GM19397 (cell line): Measurements from ENCODE around the gene LYRM1.
"Not testable (repeated sequence)": the region's sequence is repeated elsewhere in the genome, so short reads cannot be mapped to it uniquely, and the experiment has no call there.

Experiments
- ATAC-seq: cut with Tn5 transposase; IDR thresholded peaks from one replicate; pipeline ENCODE4 v1.9.1; 2021; ENCODE audit warnings: mild to moderate bottlenecking, moderate library complexity; ENCODE audit not compliant: unreplicated experiment

LYRM1 gene

GRCh38 chr16:20900299-20901067 is at the start of gene LYRM1, which contains the start of gene DCUN1D3:
LYRM1 (plus strand) TSS chr16:20900771; CDS start chr16:20915556, 14,785 bp downstream.
DCUN1D3 (minus strand) TSS chr16:20900358; CDS start chr16:20862538, 37,820 bp downstream.
- ATAC-seq: peak; percentile 66

- ATAC-seq: no peak
These were observed 49.6 kb upstream of the LYRM1 start for GRCh38 chr16:20850981-20851380.

- ATAC-seq: no peak
These were observed 49.0 kb upstream of the LYRM1 start for GRCh38 chr16:20851601-20852000.

- no peak for ATAC-seq
These were observed 47.4 kb upstream of the LYRM1 start for GRCh38 chr16:20853143-20853542.

- ATAC-seq: no peak
These were observed 46.5 kb upstream of the LYRM1 start for GRCh38 chr16:20853981-20854620.

- ATAC-seq: no peak
These were observed 45.6 kb upstream of the LYRM1 start for GRCh38 chr16:20854963-20855362.

GRCh38 chr16:20857281-20857680 is 43.3 kb upstream of the LYRM1 start:
- ATAC-seq: no peak

- no peak for ATAC-seq
These were observed 41.3 kb upstream of the LYRM1 start for GRCh38 chr16:20859229-20859628.

GRCh38 chr16:20859699-20860098 is 40.9 kb upstream of the LYRM1 start:
- no peak for ATAC-seq

- no peak for ATAC-seq
These were observed 40.2 kb upstream of the LYRM1 start for GRCh38 chr16:20860361-20860760.

- ATAC-seq: not testable (repeated sequence)
These were observed 39.6 kb upstream of the LYRM1 start for GRCh38 chr16:20860995-20861394.

- no peak for ATAC-seq
These were observed 38.2 kb upstream of the LYRM1 start for GRCh38 chr16:20862162-20862960.

- ATAC-seq: not testable (repeated sequence)
These were observed 36.2 kb upstream of the LYRM1 start for GRCh38 chr16:20864376-20864775.

- ATAC-seq: no peak
These were observed 35.0 kb upstream of the LYRM1 start for GRCh38 chr16:20865420-20866131.

- ATAC-seq: no peak
These were observed 34.3 kb upstream of the LYRM1 start for GRCh38 chr16:20866145-20866772.

GRCh38 chr16:20866801-20867200 is 33.8 kb upstream of the LYRM1 start:
- no peak for ATAC-seq

- no peak for ATAC-seq
These were observed 33.0 kb upstream of the LYRM1 start for GRCh38 chr16:20867585-20867984.

- ATAC-seq: no peak
These were observed 31.7 kb upstream of the LYRM1 start for GRCh38 chr16:20868890-20869289.

- no peak for ATAC-seq
These were observed 30.3 kb upstream of the LYRM1 start for GRCh38 chr16:20870122-20870820.

- no peak for ATAC-seq
These were observed 29.3 kb upstream of the LYRM1 start for GRCh38 chr16:20871258-20871657.
